Germinal center (tissue), 1 donor: Measurements from ENCODE around the gene NSUN6.

Source experiments
- DNase-seq: peaks from one replicate; pipeline ENCODE4 v3.0.0; 2012; ENCODE audit warnings: mixed read lengths, low spot score

Gene NSUN6

GRCh38 chr10:18557960-18558359 lies 93.4 kb downstream of the NSUN6 start:
- no peak for DNase-seq

- DNase-seq, result no peak
These were observed 94.8 kb downstream of the NSUN6 start for GRCh38 chr10:18556522-18557147.

- DNase-seq, result no peak
These were observed 96.9 kb downstream of the NSUN6 start for GRCh38 chr10:18554479-18554878.

- DNase-seq, result no peak
These were observed 99.9 kb downstream of the NSUN6 start for GRCh38 chr10:18551473-18551872.

GRCh38 chr10:18549105-18549504 lies 102.3 kb downstream of the NSUN6 start:
- DNase-seq, result no peak

GRCh38 chr10:18545621-18546305 lies 105.6 kb downstream of the NSUN6 start:
- no peak for DNase-seq

GRCh38 chr10:18542832-18543231 lies 108.6 kb downstream of the NSUN6 start:
- DNase-seq, result no peak

GRCh38 chr10:18540195-18540594 lies 111.2 kb downstream of the NSUN6 start:
- DNase-seq, result no peak

- DNase-seq, result no peak
These were observed 112.1 kb downstream of the NSUN6 start for GRCh38 chr10:18539335-18539734.

- no peak for DNase-seq
These were observed 117.5 kb downstream of the NSUN6 start for GRCh38 chr10:18533896-18534295.

- DNase-seq, result no peak
These were observed 118.4 kb downstream of the NSUN6 start for GRCh38 chr10:18532881-18533535.

GRCh38 chr10:18528292-18528691 lies 123.1 kb downstream of the NSUN6 start:
- DNase-seq, result no peak

GRCh38 chr10:18527687-18528086 lies 123.7 kb downstream of the NSUN6 start:
- DNase-seq, result no peak

- DNase-seq, result no peak
These were observed 127.5 kb downstream of the NSUN6 start for GRCh38 chr10:18523858-18524257.

GRCh38 chr10:18523025-18523424 lies 128.4 kb downstream of the NSUN6 start:
- DNase-seq, result no peak

- DNase-seq, result no peak
These were observed 134.5 kb downstream of the NSUN6 start for GRCh38 chr10:18516851-18517250.

- DNase-seq, result no peak
These were observed 136.8 kb downstream of the NSUN6 start for GRCh38 chr10:18514537-18514936.

- DNase-seq, result no peak
These were observed 142.8 kb downstream of the NSUN6 start for GRCh38 chr10:18508587-18508986.

GRCh38 chr10:18505456-18506118 lies 145.8 kb downstream of the NSUN6 start:
- DNase-seq, result no peak

- no peak for DNase-seq
These were observed 147.2 kb downstream of the NSUN6 start for GRCh38 chr10:18504161-18504560.

- no peak for DNase-seq
These were observed 149.8 kb downstream of the NSUN6 start for GRCh38 chr10:18501629-18502028.

GRCh38 chr10:18501198-18501597 lies 150.2 kb downstream of the NSUN6 start:
- DNase-seq, result no peak

GRCh38 chr10:18500576-18500975 lies 150.8 kb downstream of the NSUN6 start:
- DNase-seq, result no peak
